ENCODE measurements around the gene CDCP2.
"Not testable (repeated sequence)": the region's sequence is repeated elsewhere in the genome, so short reads cannot be mapped to it uniquely, and the experiment has no call there.

Gene CDCP2

DNA sequence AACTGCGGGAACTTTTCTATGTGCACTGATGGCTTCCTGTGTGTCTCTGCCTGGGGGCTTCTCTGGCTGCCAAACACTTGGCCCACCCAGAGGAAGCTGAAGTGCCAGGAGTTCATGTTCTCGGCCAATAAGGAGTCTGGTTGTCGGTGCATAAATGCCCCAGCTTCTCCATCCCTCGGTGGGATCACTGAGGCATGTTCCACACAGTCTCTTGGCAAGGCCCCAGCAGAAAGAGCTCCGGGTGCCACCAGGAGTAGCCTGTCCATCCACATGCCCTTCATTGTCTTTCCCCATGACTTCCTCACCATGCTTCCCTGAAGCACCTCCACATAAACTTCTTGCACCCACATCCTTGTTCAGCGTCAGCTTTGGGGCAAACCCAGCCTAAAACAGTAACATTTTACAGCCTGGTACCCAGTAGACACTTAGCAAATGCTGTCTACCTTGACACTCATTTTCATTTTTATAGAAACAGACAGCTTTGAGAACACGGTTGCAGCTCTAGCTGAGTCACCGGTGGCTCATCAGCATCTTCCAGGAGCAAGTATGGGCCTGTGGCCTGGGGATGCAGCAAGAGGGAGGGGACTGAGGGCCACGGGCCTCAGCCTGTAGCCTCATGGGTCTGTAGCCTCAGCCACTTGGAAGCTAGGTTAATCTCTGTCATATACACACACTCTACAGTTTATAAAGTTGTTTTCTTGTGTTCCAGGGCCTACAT is 14.8 kb upstream of the CDCP2 start:
- DNase-seq, result no peak

DNA sequence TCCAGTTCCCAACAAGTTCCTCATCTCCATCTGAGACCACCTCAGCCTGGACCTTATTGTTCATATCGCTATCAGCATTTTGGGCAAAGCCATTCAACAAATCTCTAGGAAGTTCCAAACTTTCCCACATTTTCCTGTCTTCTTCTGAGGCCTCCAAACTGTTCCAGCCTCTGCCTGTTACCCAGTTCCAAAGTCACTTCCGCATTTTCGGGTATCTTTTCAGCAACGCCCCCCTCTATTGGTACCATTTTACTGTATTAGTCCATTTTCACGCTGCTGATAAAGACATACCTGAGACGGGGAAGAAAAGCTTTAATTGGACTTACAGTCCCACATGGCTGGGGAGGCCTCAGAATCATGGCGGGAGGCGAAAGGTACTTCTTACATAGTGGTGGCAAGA is 13.6 kb upstream of the CDCP2 start:
- not testable (repeated sequence) for DNase-seq

DNA sequence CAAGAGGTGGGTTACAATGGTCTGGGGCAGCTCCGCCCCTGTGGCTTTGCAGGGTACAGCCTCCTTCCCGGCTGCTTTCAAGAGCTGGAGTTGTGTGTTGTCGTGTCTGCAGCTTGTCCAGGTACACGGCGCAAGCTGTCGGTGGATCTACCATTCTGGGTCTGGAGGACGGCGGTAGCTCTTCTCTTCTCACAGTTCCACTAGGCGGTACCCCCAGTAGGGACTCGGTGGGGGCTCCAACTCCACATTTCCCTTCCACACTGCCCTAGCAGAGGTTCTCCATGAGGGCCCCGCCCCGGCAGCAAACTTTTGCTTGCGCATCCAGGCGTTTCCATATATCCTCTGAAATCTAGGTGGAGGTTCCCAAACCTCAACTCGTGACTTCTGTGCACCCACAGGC is 12.3 kb upstream of the CDCP2 start:
- no peak for DNase-seq

GRCh38 chr1:54163573-54163972 is 10.8 kb upstream of the CDCP2 start:
- no peak for DNase-seq

GRCh38 chr1:54163051-54163450 is 10.3 kb upstream of the CDCP2 start:
- no peak for DNase-seq

GRCh38 chr1:54161495-54162168 is 8.8 kb upstream of the CDCP2 start:
- DNase-seq, result no peak

DNA sequence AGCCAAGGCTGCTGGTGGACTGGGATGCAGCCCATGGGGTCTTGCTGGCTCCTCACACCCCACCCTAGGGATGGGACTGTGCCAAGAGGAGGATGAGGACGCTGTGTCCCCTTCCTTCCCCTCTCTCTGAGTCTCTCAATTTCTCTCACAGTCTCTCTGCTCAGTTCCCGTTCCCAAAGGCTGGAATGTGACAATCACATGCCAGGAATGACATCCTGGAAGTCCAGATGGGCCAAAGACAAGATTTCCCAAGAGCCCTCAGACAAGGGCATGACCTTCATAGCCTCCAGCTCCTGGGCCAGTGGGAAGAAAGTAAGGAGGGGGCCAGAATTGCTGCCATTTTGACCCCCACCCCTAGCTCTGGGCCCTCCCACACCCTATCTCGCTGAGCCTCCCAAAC is 7.6 kb upstream of the CDCP2 start:
- no peak for DNase-seq

- DNase-seq, result no peak
These were observed 7.0 kb upstream of the CDCP2 start for GRCh38 chr1:54159733-54160316.

DNA sequence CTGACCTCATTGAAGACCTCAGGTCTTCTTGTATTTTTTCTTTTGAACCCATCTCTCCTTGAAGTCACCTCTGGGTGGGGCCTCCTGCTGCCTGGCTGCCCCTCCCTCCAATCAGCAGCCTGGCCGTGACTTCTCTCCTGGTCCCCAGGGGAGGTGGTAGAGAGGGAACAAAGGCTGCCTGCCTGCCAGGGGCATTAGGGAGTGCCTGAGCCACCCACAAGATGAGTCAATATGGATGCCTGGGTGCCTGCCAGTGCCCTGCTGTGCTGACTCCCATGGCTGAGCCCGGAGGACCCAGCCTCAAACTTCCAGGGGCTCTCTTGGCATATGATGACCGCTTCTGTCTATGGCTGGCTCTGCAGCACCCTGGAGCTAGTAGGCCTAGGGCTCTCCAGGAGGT is 5.3 kb upstream of the CDCP2 start:
- DNase-seq, result no peak

- DNase-seq, result no peak
These were observed 4.6 kb upstream of the CDCP2 start for GRCh38 chr1:54157401-54157800.

DNA sequence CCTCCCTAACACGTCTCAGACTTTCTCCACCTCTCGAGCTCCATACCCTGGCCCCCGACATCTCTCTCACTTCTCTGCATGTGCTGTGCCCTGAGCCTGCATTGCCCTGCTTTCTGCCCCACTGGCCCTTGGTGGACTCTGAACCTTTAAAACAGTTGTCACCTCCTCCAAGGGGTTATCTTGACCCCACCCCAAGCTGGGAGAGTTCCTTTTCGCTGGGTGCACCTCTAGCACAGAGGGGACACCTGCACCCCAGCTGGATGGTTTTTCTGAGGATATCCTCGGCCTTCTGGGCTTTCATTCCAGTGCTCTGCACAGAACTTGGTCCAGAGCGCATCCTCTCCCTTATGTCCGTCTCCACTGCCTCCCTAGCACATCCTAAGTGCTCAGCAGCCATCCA is 4.2 kb upstream of the CDCP2 start:
- no peak for DNase-seq

DNA sequence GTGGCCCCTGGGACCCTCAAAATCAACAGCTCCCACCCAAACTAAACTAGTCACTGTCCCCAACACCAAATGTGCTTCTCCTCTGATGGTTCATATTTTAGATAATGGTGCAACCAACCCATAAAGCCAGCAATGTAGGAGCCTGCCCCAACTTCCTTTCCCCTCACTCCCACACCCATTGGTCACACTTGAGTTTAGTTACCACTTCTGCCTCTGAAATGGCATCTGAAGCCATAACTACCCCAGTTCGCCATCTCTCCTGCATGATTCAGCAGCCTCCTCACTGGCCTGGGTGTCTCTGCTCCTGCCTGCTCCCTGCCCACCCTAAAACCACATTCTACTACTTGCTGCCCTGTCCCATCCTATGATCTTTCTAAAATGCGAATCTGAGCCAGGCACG is 3.4 kb upstream of the CDCP2 start:
- DNase-seq, result no peak

DNA sequence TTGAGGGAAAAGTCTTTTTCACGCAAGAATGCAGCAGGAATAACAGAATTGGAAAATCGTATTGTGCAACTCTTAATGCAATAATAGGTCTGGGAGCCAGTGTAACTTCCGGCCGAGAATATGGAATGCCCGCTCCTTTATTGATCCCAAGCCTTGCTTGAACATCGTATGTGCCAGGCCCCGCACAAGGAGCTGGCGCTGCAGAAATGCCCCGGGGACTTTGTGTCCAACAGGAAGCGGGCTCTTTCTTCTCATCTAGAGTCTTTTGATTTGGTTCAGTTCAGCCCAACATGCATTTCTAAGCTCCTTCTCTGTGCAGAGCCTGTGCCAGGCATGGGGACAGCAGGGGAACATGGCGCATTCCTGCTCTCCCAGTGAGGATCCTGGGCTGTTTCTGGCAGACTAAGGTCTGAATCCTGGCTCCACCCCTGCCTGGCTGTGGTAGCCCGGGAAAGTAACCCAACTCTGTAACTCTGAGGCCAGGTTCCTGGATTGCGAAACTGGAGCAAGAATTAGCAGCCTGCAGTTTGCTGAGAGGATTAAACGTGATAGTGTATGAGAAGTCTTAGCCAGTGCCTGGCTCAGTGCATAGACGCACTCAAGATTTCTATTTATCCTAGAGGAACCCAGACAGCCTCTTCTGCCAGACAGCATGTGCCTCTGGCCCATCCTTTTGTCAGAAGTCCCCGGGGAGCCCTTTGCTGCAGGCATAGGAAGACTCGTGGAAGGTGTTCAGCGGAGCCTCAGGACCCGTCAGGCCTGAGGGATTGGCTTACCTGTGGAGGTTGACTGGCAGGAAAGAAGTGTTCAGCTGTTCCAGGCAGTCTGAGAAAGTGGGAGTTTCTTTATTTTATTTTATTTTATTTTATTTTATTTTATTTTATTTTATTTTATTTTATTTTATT is 987 bp upstream of the CDCP2 start:
- no peak for DNase-seq

DNA sequence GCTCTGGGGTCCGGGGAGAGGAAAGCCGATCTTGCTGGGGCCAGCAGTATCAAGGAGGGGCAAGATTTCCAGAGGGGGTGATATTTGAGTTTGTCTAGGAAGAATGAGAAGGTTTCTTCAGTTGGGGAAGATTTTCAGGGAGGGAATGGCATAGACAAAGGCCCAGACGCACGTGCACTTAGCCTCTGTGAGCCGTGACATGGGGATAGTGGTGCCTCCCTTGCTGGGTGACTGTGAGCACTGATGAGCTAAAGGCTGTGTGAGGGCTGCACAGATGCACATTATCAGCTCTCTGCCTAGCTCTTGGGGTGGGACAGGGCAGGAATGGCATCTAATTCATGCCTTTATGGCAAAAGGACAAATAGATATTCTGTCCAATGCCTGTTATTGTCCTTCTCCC is 1.8 kb downstream of the CDCP2 start:
- DNase-seq, result no peak

GRCh38 chr1:54149734-54150133 is 3.1 kb downstream of the CDCP2 start:
- no peak for DNase-seq

DNA sequence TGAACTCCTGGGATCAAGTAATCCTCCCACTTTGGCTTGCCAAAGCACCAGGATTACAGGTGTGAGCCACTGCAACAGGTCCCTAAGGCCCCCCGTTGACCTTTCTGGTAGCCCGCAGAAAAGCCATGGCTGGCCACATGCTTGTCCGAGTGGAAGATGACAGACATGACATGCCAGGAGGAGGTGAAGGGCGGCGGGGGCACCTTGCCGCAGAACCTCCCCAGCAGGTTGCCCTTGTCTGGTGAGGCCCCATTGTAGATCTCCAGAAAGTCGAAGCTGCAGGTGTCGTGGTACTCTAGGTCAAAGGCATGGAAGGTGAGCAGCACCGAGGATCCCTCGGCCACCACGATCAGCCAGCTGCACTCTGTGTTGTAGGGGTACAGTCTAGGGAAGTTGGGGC is 8.4 kb downstream of the CDCP2 start:
- DNase-seq, result no peak

GRCh38 chr1:54142146-54142900 is 10.5 kb downstream of the CDCP2 start:
- DNase-seq, result no peak

DNA sequence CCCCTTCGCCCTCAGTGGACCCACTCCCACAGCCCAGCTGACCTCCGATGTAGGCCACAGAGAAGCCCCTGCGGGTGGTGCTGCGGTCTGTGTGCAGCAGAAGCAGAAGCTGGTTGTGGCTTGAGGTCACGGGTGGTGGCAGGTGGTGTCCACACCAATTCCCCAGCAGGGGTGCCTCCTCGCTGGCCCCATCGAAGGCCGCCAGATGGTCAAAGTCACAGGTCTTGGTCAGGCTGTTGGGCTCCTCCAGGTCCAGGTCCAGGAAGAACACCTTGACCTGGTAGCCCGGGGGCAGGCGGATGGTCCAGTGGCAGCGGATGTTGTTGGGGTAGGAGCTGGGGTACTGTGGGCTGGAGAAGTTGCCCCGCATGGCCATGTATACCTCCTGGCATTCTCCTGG is 13.1 kb downstream of the CDCP2 start:
- DNase-seq, result no peak

DNA sequence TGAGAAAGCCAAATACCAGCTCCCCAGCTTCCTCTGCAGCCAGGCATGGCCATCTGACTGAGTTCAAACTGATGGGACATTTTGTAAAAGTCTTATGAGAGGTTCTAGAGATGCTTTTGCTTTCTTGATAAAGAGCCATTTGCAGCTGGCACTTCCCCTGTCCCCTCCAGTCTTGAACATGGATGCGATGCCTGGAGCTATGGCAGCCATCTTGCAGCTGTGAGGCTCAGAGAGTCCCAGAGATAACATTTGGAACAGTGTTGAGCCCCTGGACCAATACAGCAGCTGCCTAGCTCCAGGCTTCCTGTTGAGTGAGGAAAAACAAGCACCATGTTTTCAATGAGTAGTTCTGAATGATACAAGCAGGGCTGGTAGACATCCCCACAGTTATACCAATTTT is 13.8 kb downstream of the CDCP2 start:
- DNase-seq, result no peak

DNA sequence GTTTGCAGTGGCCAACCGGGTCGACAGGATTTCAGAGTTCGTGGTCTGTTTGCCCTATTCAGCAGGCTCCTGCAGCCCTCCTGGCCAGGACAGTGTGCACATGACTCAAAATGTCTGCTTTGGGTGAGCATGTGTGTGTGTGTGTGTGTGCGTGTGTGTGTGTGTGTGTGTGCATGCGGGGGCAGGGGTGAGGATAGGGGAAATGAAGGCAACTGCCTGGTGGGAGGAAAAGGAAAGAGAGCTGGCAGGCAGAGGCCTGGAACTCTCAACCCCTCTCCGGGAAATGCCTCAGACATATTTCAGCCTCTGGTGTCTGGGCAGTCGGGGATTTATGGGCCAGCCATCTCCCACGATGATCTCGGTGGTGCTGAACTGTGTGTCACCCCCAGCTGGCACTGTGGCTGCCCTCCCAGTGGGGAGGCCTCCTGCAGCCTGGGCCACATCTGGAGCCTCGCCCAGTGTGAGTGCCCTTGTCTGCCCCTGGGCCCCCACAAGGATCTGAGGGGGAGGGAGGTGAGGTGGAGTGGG is 15.2 kb downstream of the CDCP2 start:
- no peak for DNase-seq

DNA sequence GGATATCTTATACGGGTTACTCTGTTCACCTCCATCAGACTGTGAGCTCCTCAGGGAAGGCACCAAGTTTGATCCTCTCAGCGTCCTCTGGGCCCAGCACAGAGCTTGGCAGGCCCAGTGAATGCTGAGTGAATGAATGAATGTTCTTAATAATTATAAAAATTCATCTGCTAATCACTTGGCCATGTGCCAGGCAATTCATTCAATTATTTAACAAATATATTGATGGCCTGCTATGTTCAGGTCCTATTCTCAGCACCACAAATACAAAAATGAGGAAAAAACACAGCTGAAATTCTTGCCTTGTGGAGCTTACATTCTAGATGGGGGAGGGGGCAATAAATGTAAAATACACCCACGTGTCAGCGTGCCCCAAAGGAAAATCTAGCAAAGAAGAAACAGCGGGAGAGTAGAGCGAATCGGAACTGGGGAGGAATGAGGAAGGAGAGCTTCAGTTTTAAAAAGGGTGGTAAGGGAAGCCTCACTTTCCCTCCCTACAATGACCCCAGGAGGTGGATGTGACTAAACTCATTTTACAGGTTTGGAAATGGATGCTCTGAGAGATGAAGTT is 15.8 kb downstream of the CDCP2 start:
- no peak for DNase-seq

DNA sequence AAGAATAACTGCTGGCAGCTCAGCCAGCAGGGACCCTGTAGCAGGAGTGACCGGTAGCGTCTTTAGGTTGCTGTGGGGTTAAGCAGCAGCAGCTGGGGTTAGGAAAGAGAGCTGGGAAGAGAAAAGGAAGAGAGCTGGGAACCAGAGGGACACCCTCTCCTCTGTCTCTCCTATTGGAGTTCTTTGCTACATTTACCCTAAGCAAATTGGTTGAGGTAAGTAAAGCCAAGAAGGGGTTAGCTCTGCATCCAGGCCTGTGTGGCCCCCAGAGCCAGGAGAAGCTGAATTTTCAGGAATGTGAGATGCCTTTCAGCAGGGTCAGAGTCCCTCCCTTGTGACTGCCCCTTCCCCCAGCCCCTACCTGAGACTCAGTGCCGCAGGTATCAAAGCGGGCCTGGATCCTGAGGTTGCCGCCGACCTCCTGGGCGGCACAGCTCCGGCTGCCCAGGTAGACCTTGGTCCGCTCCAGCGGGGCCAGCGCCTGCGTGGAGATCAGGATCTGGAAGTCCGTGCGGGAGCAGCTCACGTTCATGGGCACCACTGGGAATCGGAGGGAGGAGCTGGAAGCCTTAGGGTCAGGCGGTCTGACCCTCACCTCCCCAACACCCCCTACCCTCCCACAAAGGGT is 16.4 kb downstream of the CDCP2 start:
- DNase-seq, result no peak

Measured in NCI-H1417 treated with DMSO at 0.1 percent for 48 hours (cell line).